OCI-LY1 (cell line): ENCODE measurements around the gene ZNF362.

ENCODE experiments used
- H2AFZ ChIP-seq: fragments of 200-600 bp; sonication (generic), shearing (Covaris generic); 2 replicates; pipeline ENCODE4 v1.6.0; 2014; ENCODE audit warnings: antibody characterized with exemption, mild to moderate bottlenecking, low read length
- H3F3A ChIP-seq: fragments of 200-600 bp; sonication (generic), shearing (Covaris generic); 2 replicates; pipeline ENCODE4 v1.6.0; 2014; ENCODE audit warnings: mild to moderate bottlenecking, antibody characterized with exemption, low read length, moderate library complexity; ENCODE audit not compliant: insufficient read depth
- H3K27ac ChIP-seq: fragments of 200-600 bp; sonication (generic); 2 replicates; pipeline ENCODE4 v1.5.1; 2014; ENCODE audit warnings: low read length, mixed run types, mild to moderate bottlenecking, low read depth; ENCODE audit not compliant: poor library complexity, severe bottlenecking
- H3K27me3 ChIP-seq: fragments of 200-600 bp; sonication (generic); 2 replicates; pipeline ENCODE4 v1.6.0; 2014; ENCODE audit warnings: antibody characterized with exemption, mild to moderate bottlenecking, low read length, moderate library complexity; ENCODE audit not compliant: insufficient read depth
- H3K36me3 ChIP-seq: fragments of 200-600 bp; sonication (generic); 2 replicates; pipeline ENCODE4 v1.6.1; 2014; ENCODE audit warnings: mild to moderate bottlenecking, antibody characterized with exemption, low read length, moderate library complexity, mixed read lengths; ENCODE audit not compliant: insufficient read depth
- H3K4me1 ChIP-seq: fragments of 200-600 bp; sonication (generic); 2 replicates; pipeline ENCODE4 v1.5.1; 2014; ENCODE audit warnings: mild to moderate bottlenecking, low read length, moderate library complexity; ENCODE audit not compliant: insufficient read depth, severe bottlenecking
- H3K4me2 ChIP-seq: fragments of 200-600 bp; sonication (generic), shearing (Covaris generic); 2 replicates; pipeline ENCODE4 v1.6.1; 2014; ENCODE audit warnings: low read length
- H3K4me3 ChIP-seq: fragments of 200-600 bp; sonication (generic); 2 replicates; pipeline ENCODE4 v1.5.1; 2014; ENCODE audit warnings: low read length, low read depth, mild to moderate bottlenecking, mixed read lengths; ENCODE audit not compliant: poor library complexity, severe bottlenecking
- H3K79me2 ChIP-seq: fragments of 200-600 bp; shearing (Covaris generic); 2 replicates; pipeline ENCODE4 v1.6.1; 2016; ENCODE audit warnings: mixed run types, low read length, mixed read lengths; ENCODE audit not compliant: insufficient read depth
- H3K9ac ChIP-seq: fragments of 200-600 bp; sonication (generic), shearing (Covaris generic); 2 replicates; pipeline ENCODE4 v1.6.1; 2014; ENCODE audit warnings: mild to moderate bottlenecking, low read length, mixed read lengths
- H3K9me2 ChIP-seq: fragments of 200-600 bp; sonication (generic), shearing (Covaris generic); 2 replicates; pipeline ENCODE4 v1.6.1; 2014; ENCODE audit warnings: low read depth, mild to moderate bottlenecking, low read length, mixed read lengths
- H3K9me3 ChIP-seq: fragments of 200-600 bp; shearing (Covaris generic); 2 replicates; pipeline ENCODE4 v1.6.1; 2014; ENCODE audit warnings: low read length, mixed read lengths
- H4K20me1 ChIP-seq: fragments of 200-600 bp; sonication (generic), shearing (Covaris generic); 2 replicates; pipeline ENCODE4 v1.6.0; 2016; ENCODE audit warnings: mild to moderate bottlenecking, low read length; ENCODE audit not compliant: insufficient read depth
- CTCF ChIP-seq: fragments of 200-600 bp; sonication (generic), shearing (Covaris generic); IDR thresholded peaks from 2 replicates; pipeline ENCODE4 v1.5.1; 2017; ENCODE audit warnings: mild to moderate bottlenecking, antibody characterized with exemption, low read length, moderate library complexity, mixed read lengths
- EZH2 ChIP-seq: fragments of 200-600 bp; sonication (generic), shearing (Covaris generic); IDR thresholded peaks from 2 replicates; pipeline ENCODE4 v1.8.0; 2017; ENCODE audit warnings: borderline replicate concordance, mixed run types, mild to moderate bottlenecking, antibody characterized with exemption, low read length, moderate library complexity, mixed read lengths

The ZNF362 gene

DNA sequence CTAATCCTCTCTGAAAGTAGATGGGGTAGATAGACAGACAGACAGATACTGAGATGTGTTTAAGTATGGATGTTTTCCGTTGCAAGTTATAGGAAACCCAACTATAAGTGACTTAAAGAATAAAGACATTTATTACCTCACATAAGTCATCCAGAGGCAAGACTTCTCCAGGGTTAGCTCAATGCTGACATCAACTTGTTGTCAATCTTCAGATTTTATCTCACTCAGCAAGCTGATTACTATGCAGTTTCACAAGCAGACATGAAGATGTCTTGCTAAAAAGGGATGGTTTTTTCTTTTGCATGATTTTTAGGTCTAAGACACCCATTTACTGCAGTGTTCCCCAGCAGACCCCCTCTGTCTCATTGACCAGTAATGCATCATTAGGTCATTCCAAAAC lies 30.7 kb upstream of the ZNF362 start:
- H3K36me3 ChIP-seq: no peaks in the 10 kb centered on the region
- H3K4me2 ChIP-seq: no peak overlapping the region
- no peaks in the 10 kb centered on the region for H3K9me2 ChIP-seq
- H4K20me1 ChIP-seq: no peaks in the 10 kb centered on the region
- H3F3A ChIP-seq: no peaks in the 10 kb centered on the region
- H2AFZ ChIP-seq: no peak overlapping the region
- H3K79me2 ChIP-seq: no peaks in the 10 kb centered on the region
- TF ChIP-seq CTCF (no peak), EZH2 (no peak)
- H3K27ac ChIP-seq: no peak overlapping the region
- H3K4me1 ChIP-seq: no peaks in the 10 kb centered on the region
- H3K9ac ChIP-seq: no peak overlapping the region
- H3K27me3 ChIP-seq: no peaks in the 10 kb centered on the region
- no peaks in the 10 kb centered on the region for H3K9me3 ChIP-seq
- H3K4me3 ChIP-seq: no peak overlapping the region

GRCh38 chr1:33228935-33229487 lies 27.3 kb upstream of the ZNF362 start:
- Histone ChIP-seq H3K4me3 (no peak overlapping the region), H3K27ac (no peak overlapping the region), H3K9me3 (no peaks in the 10 kb centered on the region), H3F3A (no peaks in the 10 kb centered on the region), H3K9ac (no peak overlapping the region), H3K36me3 (no peaks in the 10 kb centered on the region), H4K20me1 (no peaks in the 10 kb centered on the region), H2AFZ (no peak overlapping the region), H3K4me2 (no peak overlapping the region), H3K4me1 (no peaks in the 10 kb centered on the region), H3K79me2 (no peaks in the 10 kb centered on the region), H3K9me2 (no peaks in the 10 kb centered on the region), H3K27me3 (peaks cover 5% of the 10 kb centered on the region; the same call in 1 of the 2 replicates)
- TF ChIP-seq EZH2 (no peak), CTCF (no peak)

DNA sequence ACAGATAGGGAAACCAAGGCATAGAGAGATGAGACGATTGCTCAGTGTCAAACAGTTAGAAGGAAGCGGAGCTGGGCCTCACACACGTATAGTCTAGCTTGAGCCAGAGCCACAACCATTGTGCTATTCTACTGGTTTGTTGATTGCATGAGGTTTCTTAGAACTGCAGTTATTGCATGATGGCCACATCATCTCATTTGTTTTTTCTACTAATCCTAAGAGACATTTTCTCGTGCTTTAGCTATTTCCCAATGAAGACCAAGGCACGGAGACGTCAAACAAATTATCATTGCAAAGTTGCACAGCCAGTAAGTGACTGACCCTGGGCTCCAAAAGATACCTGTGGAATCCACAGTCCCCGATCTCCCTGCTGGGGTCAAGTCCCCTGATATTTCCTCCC lies 25.1 kb upstream of the ZNF362 start:
- no peak overlapping the region for H3K27ac ChIP-seq
- no peak overlapping the region for H3K4me2 ChIP-seq
- no peaks in the 10 kb centered on the region for H3K36me3 ChIP-seq
- H3K9me2 ChIP-seq: no peaks in the 10 kb centered on the region
- H3K9ac ChIP-seq: no peak overlapping the region
- H2AFZ ChIP-seq: no peak overlapping the region
- no peaks in the 10 kb centered on the region for H3K4me1 ChIP-seq
- peaks cover 10% of the 10 kb centered on the region; the same call in 1 of the 2 replicates for H3K27me3 ChIP-seq
- TF ChIP-seq CTCF (no peak), EZH2 (no peak)
- H3F3A ChIP-seq: no peaks in the 10 kb centered on the region
- H3K79me2 ChIP-seq: no peaks in the 10 kb centered on the region
- no peaks in the 10 kb centered on the region for H3K9me3 ChIP-seq
- no peaks in the 10 kb centered on the region for H4K20me1 ChIP-seq
- no peak overlapping the region for H3K4me3 ChIP-seq
